Gastroesophageal sphincter (tissue), 3 donors: ENCODE results near the gene USP47.

Source experiments
- CTCF ChIP-seq, 4 experiments: fragments of 200-600 bp in 2 of 4; fragments of 450-650 bp in 2 of 4; sonication (generic) in 1 of 4; IDR thresholded peaks; one replicate each; pipeline ENCODE4 v1.5.1; 2017 to 2019; ENCODE audit warnings: antibody characterized with exemption in 4 of 4, mild to moderate bottlenecking in 2 of 4, moderate library complexity in 2 of 4
- EP300 ChIP-seq: sonication (generic); formaldehyde crosslinking; IDR thresholded peaks from one replicate; pipeline ENCODE4 v1.6.1; 2017; ENCODE audit warnings: antibody characterized with exemption, mild to moderate bottlenecking
- POLR2A ChIP-seq, 2 donors: fragments of 450-650 bp; IDR thresholded peaks; one replicate each; pipeline ENCODE4 v1.6.1; 2017; ENCODE audit warnings: antibody characterized with exemption in 2 of 2, mild to moderate bottlenecking in 2 of 2, moderate library complexity in 1 of 2
- POLR2AphosphoS5 ChIP-seq: sonication (generic); formaldehyde crosslinking; IDR thresholded peaks from one replicate; pipeline ENCODE4 v1.6.1; 2017; ENCODE audit warnings: antibody characterized with exemption

GRCh38 chr11:11923828-11924227, 82.1 kb downstream of the USP47 start:
- no peak for TF ChIP-seq POLR2A (IDR thresholded peaks at IDR 0.05)
- no peak for TF ChIP-seq CTCF (IDR thresholded peaks at IDR 0.05)
- no peak for TF ChIP-seq EP300
- no peak for TF ChIP-seq POLR2AphosphoS5
